Measurements from ENCODE around the gene SLC5A3. TPM values are rescaled to one million over a fixed set of nuclear protein-coding genes. Genes with fewer than 3 reads are reported as not detected.

SLC5A3 gene
- total RNA-seq, 1 experiment from 2014 or later: 55.0 TPM

DNA sequence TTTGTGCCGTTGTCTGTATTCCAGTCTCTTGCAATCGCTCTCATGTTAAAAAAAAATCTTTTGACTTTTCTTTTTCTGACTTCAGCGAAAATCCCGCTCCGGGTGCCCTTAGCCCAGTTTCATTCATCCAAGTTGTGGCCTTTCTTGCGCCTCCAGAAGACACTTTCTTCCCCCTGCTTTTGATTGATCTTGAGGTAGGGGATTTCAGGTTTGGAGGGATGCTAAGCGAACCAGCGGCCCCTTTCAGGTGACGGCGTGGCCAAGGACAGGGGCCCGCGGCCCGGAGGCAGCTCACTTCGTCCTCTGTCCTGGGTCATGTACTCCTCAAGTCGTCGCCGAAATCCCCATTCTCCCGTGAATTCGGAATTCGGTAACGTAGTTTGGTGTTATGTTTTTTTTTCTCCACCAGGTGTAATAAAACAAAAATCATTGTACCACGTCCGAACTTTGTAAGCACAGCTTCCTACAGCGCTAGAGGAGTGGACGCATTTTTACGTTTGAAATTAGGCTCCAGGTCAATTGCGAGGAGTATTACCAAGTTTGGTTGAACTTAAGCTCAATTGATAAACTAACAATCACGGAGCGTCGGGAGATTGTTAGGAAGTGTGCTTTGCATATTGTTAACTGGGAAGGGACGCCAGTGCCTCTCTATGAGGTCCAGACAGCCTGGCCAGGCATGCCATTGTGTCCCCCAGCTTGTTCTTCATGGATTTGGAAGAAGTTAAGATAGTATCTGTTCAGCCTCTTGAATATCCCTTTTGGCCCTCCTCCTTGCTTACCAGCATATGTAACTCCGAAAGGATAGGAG, 1.1 kb downstream of the SLC5A3 start:
- peak overlapping the region; percentile 82 for H3K27ac ChIP-seq (ENCODE audit: low read length)
- H3K9ac ChIP-seq (ENCODE audit: low read length): peak overlapping the region; percentile 84
- peak; percentile 59 for DNase-seq
- no peaks in the 10 kb centered on the region for H3K27me3 ChIP-seq (ENCODE audit: low read length)
- H3K9me2 ChIP-seq (replicated peaks; ENCODE audit: insufficient read depth, low read length): no peaks in the 10 kb centered on the region
- H2AFZ ChIP-seq (ENCODE audit: low read length): no peak overlapping the region
- peaks cover 40% of the 10 kb centered on the region for H3K36me3 ChIP-seq (ENCODE audit: insufficient read depth, low read length)
- no peaks in the 10 kb centered on the region for H3K9me3 ChIP-seq (ENCODE audit: low read length)
- peaks cover 53% of the 10 kb centered on the region for H3K79me2 ChIP-seq (ENCODE audit: low read length)
- H4K20me1 ChIP-seq (ENCODE audit: insufficient read depth, low read depth, low read length): peaks cover 9% of the 10 kb centered on the region; the same call in 1 of the 2 replicates
- peak overlapping the region; percentile 88 for H3K4me2 ChIP-seq (ENCODE audit: low read depth, low read length, poor library complexity, severe bottlenecking)
- H3K4me3 ChIP-seq (ENCODE audit: low read length): peak overlapping the region; percentile 84
- H3K4me1 ChIP-seq (ENCODE audit: low read length): peaks cover 55% of the 10 kb centered on the region

- no peak for DNase-seq
- H4K20me1 ChIP-seq (ENCODE audit: insufficient read depth, low read depth, low read length): peaks cover 9% of the 10 kb centered on the region; the same call in 1 of the 2 replicates
- no peaks in the 10 kb centered on the region for H3K9me2 ChIP-seq (replicated peaks; ENCODE audit: insufficient read depth, low read length)
- no peaks in the 10 kb centered on the region for H3K9me3 ChIP-seq (ENCODE audit: low read length)
- peaks cover 58% of the 10 kb centered on the region for H3K79me2 ChIP-seq (ENCODE audit: low read length)
- H3K36me3 ChIP-seq (ENCODE audit: insufficient read depth, low read length): peaks cover 44% of the 10 kb centered on the region
- peak overlapping the region; percentile 82 for H3K27ac ChIP-seq (ENCODE audit: low read length)
- H3K4me3 ChIP-seq (ENCODE audit: low read length): peak overlapping the region; percentile 84
- no peak overlapping the region for H2AFZ ChIP-seq (ENCODE audit: low read length)
- no peaks in the 10 kb centered on the region for H3K27me3 ChIP-seq (ENCODE audit: low read length)
- H3K9ac ChIP-seq (ENCODE audit: low read length): peak overlapping the region; percentile 84
- peak overlapping the region; percentile 88 for H3K4me2 ChIP-seq (ENCODE audit: low read depth, low read length, poor library complexity, severe bottlenecking)
- H3K4me1 ChIP-seq (ENCODE audit: low read length): peaks cover 54% of the 10 kb centered on the region
Observed at GRCh38 chr21:34075091-34075425, 1.7 kb downstream of the SLC5A3 start.

GRCh38 chr21:34075760-34076660, 2.6 kb downstream of the SLC5A3 start:
- Histone ChIP-seq H3K9me2 (replicated peaks; ENCODE audit: insufficient read depth, low read length) (no peaks in the 10 kb centered on the region), H3K27me3 (ENCODE audit: low read length) (no peaks in the 10 kb centered on the region), H3K9me3 (ENCODE audit: low read length) (no peaks in the 10 kb centered on the region), H3K9ac (ENCODE audit: low read length) (no peak overlapping the region), H2AFZ (ENCODE audit: low read length) (no peak overlapping the region), H4K20me1 (ENCODE audit: insufficient read depth, low read depth, low read length) (peaks cover 9% of the 10 kb centered on the region; the same call in 1 of the 2 replicates), H3K4me1 (ENCODE audit: low read length) (peaks cover 61% of the 10 kb centered on the region), H3K36me3 (ENCODE audit: insufficient read depth, low read length) (peaks cover 54% of the 10 kb centered on the region), H3K4me3 (ENCODE audit: low read length) (peak overlapping the region; percentile 84; the same call in 1 of the 2 replicates), H3K27ac (ENCODE audit: low read length) (peak overlapping the region; percentile 82), H3K79me2 (ENCODE audit: low read length) (peaks cover 68% of the 10 kb centered on the region), H3K4me2 (ENCODE audit: low read depth, low read length, poor library complexity, severe bottlenecking) (peak overlapping the region; percentile 88)
- DNase-seq: no peak

GRCh38 chr21:34076835-34077234, 3.5 kb downstream of the SLC5A3 start:
- H3K4me3 ChIP-seq (ENCODE audit: low read length): no peak overlapping the region
- H3K79me2 ChIP-seq (ENCODE audit: low read length): peaks cover 76% of the 10 kb centered on the region
- peaks cover 62% of the 10 kb centered on the region for H3K36me3 ChIP-seq (ENCODE audit: insufficient read depth, low read length)
- H2AFZ ChIP-seq (ENCODE audit: low read length): no peak overlapping the region
- H4K20me1 ChIP-seq (ENCODE audit: insufficient read depth, low read depth, low read length): peaks cover 9% of the 10 kb centered on the region; the same call in 1 of the 2 replicates
- peak overlapping the region; percentile 88 for H3K4me2 ChIP-seq (ENCODE audit: low read depth, low read length, poor library complexity, severe bottlenecking)
- no peaks in the 10 kb centered on the region for H3K27me3 ChIP-seq (ENCODE audit: low read length)
- no peaks in the 10 kb centered on the region for H3K9me2 ChIP-seq (replicated peaks; ENCODE audit: insufficient read depth, low read length)
- 0 out of 2 replicates have a peak overlapping the region, but pooled peaks have one; percentile 82 for H3K27ac ChIP-seq (ENCODE audit: low read length)
- DNase-seq: no peak
- no peaks in the 10 kb centered on the region for H3K9me3 ChIP-seq (ENCODE audit: low read length)
- peaks cover 67% of the 10 kb centered on the region for H3K4me1 ChIP-seq (ENCODE audit: low read length)
- no peak overlapping the region for H3K9ac ChIP-seq (ENCODE audit: low read length)

- peaks cover 9% of the 10 kb centered on the region; the same call in 1 of the 2 replicates for H4K20me1 ChIP-seq (ENCODE audit: insufficient read depth, low read depth, low read length)
- DNase-seq: no peak
- H3K36me3 ChIP-seq (ENCODE audit: insufficient read depth, low read length): peaks cover 72% of the 10 kb centered on the region
- peak overlapping the region; percentile 88 for H3K4me2 ChIP-seq (ENCODE audit: low read depth, low read length, poor library complexity, severe bottlenecking)
- H3K9ac ChIP-seq (ENCODE audit: low read length): no peak overlapping the region
- H2AFZ ChIP-seq (ENCODE audit: low read length): no peak overlapping the region
- no peak overlapping the region for H3K4me3 ChIP-seq (ENCODE audit: low read length)
- peaks cover 75% of the 10 kb centered on the region for H3K4me1 ChIP-seq (ENCODE audit: low read length)
- no peaks in the 10 kb centered on the region for H3K9me3 ChIP-seq (ENCODE audit: low read length)
- H3K27ac ChIP-seq (ENCODE audit: low read length): peak overlapping the region; percentile 37
- H3K79me2 ChIP-seq (ENCODE audit: low read length): peaks cover 87% of the 10 kb centered on the region
- no peaks in the 10 kb centered on the region for H3K9me2 ChIP-seq (replicated peaks; ENCODE audit: insufficient read depth, low read length)
- H3K27me3 ChIP-seq (ENCODE audit: low read length): no peaks in the 10 kb centered on the region
Observed at GRCh38 chr21:34077888-34078287, 4.5 kb downstream of the SLC5A3 start.

DNA sequence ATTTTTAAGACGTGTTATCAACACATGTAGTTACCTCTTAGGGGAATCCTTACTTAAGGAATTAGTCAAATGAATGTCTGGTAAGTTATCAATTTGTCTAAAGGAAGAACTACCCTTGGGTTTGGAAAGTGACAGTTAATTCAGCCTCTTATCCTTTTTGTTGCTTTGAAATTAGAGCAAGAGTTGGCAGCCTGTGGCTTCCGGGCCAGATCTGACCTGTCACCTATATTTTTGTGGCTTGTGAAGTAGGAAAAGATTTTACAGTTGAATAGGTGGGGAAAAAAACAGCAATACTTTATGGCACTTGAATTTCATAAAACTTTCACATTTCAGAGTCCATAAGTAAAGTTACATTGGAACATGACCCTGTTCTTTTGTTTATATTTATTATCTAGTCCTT, 5.5 kb downstream of the SLC5A3 start:
- Histone ChIP-seq H3K9ac (ENCODE audit: low read length) (no peak overlapping the region), H3K36me3 (ENCODE audit: insufficient read depth, low read length) (peaks cover 79% of the 10 kb centered on the region), H4K20me1 (ENCODE audit: insufficient read depth, low read depth, low read length) (peaks cover 12% of the 10 kb centered on the region; the same call in 1 of the 2 replicates), H3K4me3 (ENCODE audit: low read length) (no peak overlapping the region), H3K27ac (ENCODE audit: low read length) (0 out of 2 replicates have a peak overlapping the region, but pooled peaks have one; percentile 37), H3K4me2 (ENCODE audit: low read depth, low read length, poor library complexity, severe bottlenecking) (no peak overlapping the region), H3K27me3 (ENCODE audit: low read length) (no peaks in the 10 kb centered on the region), H3K4me1 (ENCODE audit: low read length) (peaks cover 80% of the 10 kb centered on the region), H3K9me2 (replicated peaks; ENCODE audit: insufficient read depth, low read length) (no peaks in the 10 kb centered on the region), H2AFZ (ENCODE audit: low read length) (no peak overlapping the region), H3K9me3 (ENCODE audit: low read length) (no peaks in the 10 kb centered on the region), H3K79me2 (ENCODE audit: low read length) (peaks cover 97% of the 10 kb centered on the region)
- DNase-seq: no peak

DNA sequence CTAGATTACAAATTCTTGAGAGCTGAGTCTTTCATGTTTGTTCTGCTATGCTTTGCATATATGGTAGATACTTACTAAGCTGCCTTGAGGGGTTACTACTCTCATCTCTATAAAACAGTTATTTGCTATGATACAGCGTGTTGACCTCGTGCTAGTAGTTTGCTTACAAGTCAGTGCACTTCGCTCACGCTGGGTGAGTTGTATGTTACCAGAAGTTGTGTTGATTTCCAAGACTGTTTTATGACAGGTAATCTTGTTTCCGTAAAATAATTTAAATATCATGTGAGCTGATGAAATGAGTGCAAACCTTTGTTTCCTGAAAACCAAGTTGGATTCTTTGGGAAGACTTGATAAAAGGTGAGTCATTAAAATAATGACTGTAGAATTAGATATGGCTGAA, 7.3 kb downstream of the SLC5A3 start:
- Histone ChIP-seq H2AFZ (ENCODE audit: low read length) (no peak overlapping the region), H3K36me3 (ENCODE audit: insufficient read depth, low read length) (peaks cover 81% of the 10 kb centered on the region), H3K9me3 (ENCODE audit: low read length) (no peaks in the 10 kb centered on the region), H3K9me2 (replicated peaks; ENCODE audit: insufficient read depth, low read length) (no peaks in the 10 kb centered on the region), H3K4me2 (ENCODE audit: low read depth, low read length, poor library complexity, severe bottlenecking) (no peak overlapping the region), H3K27ac (ENCODE audit: low read length) (no peak overlapping the region), H3K79me2 (ENCODE audit: low read length) (peaks cover 98% of the 10 kb centered on the region), H3K4me3 (ENCODE audit: low read length) (no peak overlapping the region), H3K4me1 (ENCODE audit: low read length) (peaks cover 74% of the 10 kb centered on the region), H3K9ac (ENCODE audit: low read length) (no peak overlapping the region), H4K20me1 (ENCODE audit: insufficient read depth, low read depth, low read length) (0 out of 2 replicates have a peak, but pooled peaks cover 7% of the 10 kb centered on the region), H3K27me3 (ENCODE audit: low read length) (no peaks in the 10 kb centered on the region)
- no peak for DNase-seq

GRCh38 chr21:34082769-34083168, 9.4 kb downstream of the SLC5A3 start:
- H3K9me2 ChIP-seq (replicated peaks; ENCODE audit: insufficient read depth, low read length): no peaks in the 10 kb centered on the region
- H3K4me1 ChIP-seq (ENCODE audit: low read length): peaks cover 66% of the 10 kb centered on the region
- no peaks in the 10 kb centered on the region for H3K9me3 ChIP-seq (ENCODE audit: low read length)
- H3K9ac ChIP-seq (ENCODE audit: low read length): no peak overlapping the region
- no peak overlapping the region for H3K4me2 ChIP-seq (ENCODE audit: low read depth, low read length, poor library complexity, severe bottlenecking)
- H4K20me1 ChIP-seq (ENCODE audit: insufficient read depth, low read depth, low read length): peaks cover 13% of the 10 kb centered on the region
- no peaks in the 10 kb centered on the region for H3K27me3 ChIP-seq (ENCODE audit: low read length)
- no peak overlapping the region for H3K4me3 ChIP-seq (ENCODE audit: low read length)
- H2AFZ ChIP-seq (ENCODE audit: low read length): no peak overlapping the region
- H3K79me2 ChIP-seq (ENCODE audit: low read length): peaks cover 98% of the 10 kb centered on the region
- H3K27ac ChIP-seq (ENCODE audit: low read length): no peak overlapping the region
- no peak for DNase-seq
- peaks cover 64% of the 10 kb centered on the region for H3K36me3 ChIP-seq (ENCODE audit: insufficient read depth, low read length)
